Gastroesophageal sphincter (tissue), 3 donors: ENCODE measurements around the gene RNF8.

Source experiments
- CTCF ChIP-seq, 4 experiments: fragments of 200-600 bp in 2 of 4; fragments of 450-650 bp in 2 of 4; sonication (generic) in 1 of 4; IDR thresholded peaks; one replicate each; pipeline ENCODE4 v1.5.1; 2017 to 2019; ENCODE audit warnings: antibody characterized with exemption in 4 of 4, mild to moderate bottlenecking in 2 of 4, moderate library complexity in 2 of 4
- EP300 ChIP-seq: sonication (generic); formaldehyde crosslinking; IDR thresholded peaks from one replicate; pipeline ENCODE4 v1.6.1; 2017; ENCODE audit warnings: antibody characterized with exemption, mild to moderate bottlenecking
- POLR2A ChIP-seq, 2 donors: fragments of 450-650 bp; IDR thresholded peaks; one replicate each; pipeline ENCODE4 v1.6.1; 2017; ENCODE audit warnings: antibody characterized with exemption in 2 of 2, mild to moderate bottlenecking in 2 of 2, moderate library complexity in 1 of 2
- POLR2AphosphoS5 ChIP-seq: sonication (generic); formaldehyde crosslinking; IDR thresholded peaks from one replicate; pipeline ENCODE4 v1.6.1; 2017; ENCODE audit warnings: antibody characterized with exemption

DNA sequence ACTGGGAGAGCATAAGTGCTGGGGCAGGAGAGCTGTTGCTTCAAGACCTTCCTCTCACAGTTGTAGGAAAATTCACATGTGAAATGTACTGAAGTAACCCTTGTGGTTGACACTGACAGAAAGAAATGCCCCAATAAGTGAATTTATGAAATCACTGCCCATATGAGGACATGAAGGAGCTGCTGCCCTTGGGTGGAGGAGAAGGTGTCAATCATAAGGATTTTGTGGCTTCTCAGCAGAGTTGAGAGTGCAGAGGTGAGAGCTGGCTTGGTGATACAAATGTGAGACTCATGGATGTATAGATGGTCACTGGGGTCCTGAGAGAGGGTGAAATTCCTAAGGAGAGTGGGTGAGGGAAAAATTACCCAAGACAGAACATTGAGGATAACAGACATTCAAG is 45.3 kb downstream of the RNF8 start:
- TF ChIP-seq CTCF (IDR thresholded peaks at IDR 0.05) (no peak), POLR2A (IDR thresholded peaks at IDR 0.05) (no peak), EP300 (no peak), POLR2AphosphoS5 (no peak)
